ENCODE results near the gene KCMF1.

- TF ChIP-seq MAX (IDR thresholded peaks at IDR 0.05) (no peak), CTCF (IDR thresholded peaks at IDR 0.05; ENCODE audit: low read depth, low read length, missing input control) (no peak), JUND (IDR thresholded peaks at IDR 0.05) (no peak), SP1 (IDR thresholded peaks at IDR 0.05) (no peak), TAF1 (conservative IDR thresholded peaks at IDR 0.05) (no peak), ATF3 (IDR thresholded peaks at IDR 0.05) (no peak), GABPA (IDR thresholded peaks at IDR 0.05 in 1 of 2, conservative IDR thresholded peaks at IDR 0.05 in 1 of 2) (no peak), YY1 (IDR thresholded peaks at IDR 0.05) (no peak), RXRA (IDR thresholded peaks at IDR 0.05) (no peak), RAD21 (IDR thresholded peaks at IDR 0.05) (no peak), REST (IDR thresholded peaks at IDR 0.05) (no peak), HNF4G (IDR thresholded peaks at IDR 0.05) (no peak), NR2F2 (IDR thresholded peaks at IDR 0.05) (no peak)
Observed at GRCh38 chr2:85032621-85033020, 61.7 kb downstream of the KCMF1 start.
